GM23248 (cell line): ENCODE results near the gene AP2A2.

Source experiments
- EZH2 ChIP-seq: fragments of 200-600 bp; sonication (generic); IDR thresholded peaks from 2 replicates; pipeline ENCODE4 v1.6.1; 2018; ENCODE audit warnings: antibody characterized with exemption, mild to moderate bottlenecking; ENCODE audit not compliant: insufficient read depth, poor library complexity, severe bottlenecking
- EZH2phosphoT487 ChIP-seq: fragments of 200-600 bp; sonication (generic); IDR thresholded peaks from 2 replicates; pipeline ENCODE4 v1.6.1; 2018; ENCODE audit warnings: antibody characterized with exemption, moderate library complexity, mild to moderate bottlenecking, low read depth; ENCODE audit not compliant: insufficient read depth

- no peak for TF ChIP-seq EZH2
- TF ChIP-seq EZH2phosphoT487, result no peak
Observed at GRCh38 chr11:888310-889212, 37.1 kb upstream of the AP2A2 start.
